NCI-H2029 (cell line): ENCODE results near the gene TOMM34.

Source experiments
- DNase-seq: peaks from one replicate; lab custom pipeline; 2025; lab: John Stamatoyannopoulos, UW

Gene TOMM34, protein sequence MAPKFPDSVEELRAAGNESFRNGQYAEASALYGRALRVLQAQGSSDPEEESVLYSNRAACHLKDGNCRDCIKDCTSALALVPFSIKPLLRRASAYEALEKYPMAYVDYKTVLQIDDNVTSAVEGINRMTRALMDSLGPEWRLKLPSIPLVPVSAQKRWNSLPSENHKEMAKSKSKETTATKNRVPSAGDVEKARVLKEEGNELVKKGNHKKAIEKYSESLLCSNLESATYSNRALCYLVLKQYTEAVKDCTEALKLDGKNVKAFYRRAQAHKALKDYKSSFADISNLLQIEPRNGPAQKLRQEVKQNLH

DNA sequence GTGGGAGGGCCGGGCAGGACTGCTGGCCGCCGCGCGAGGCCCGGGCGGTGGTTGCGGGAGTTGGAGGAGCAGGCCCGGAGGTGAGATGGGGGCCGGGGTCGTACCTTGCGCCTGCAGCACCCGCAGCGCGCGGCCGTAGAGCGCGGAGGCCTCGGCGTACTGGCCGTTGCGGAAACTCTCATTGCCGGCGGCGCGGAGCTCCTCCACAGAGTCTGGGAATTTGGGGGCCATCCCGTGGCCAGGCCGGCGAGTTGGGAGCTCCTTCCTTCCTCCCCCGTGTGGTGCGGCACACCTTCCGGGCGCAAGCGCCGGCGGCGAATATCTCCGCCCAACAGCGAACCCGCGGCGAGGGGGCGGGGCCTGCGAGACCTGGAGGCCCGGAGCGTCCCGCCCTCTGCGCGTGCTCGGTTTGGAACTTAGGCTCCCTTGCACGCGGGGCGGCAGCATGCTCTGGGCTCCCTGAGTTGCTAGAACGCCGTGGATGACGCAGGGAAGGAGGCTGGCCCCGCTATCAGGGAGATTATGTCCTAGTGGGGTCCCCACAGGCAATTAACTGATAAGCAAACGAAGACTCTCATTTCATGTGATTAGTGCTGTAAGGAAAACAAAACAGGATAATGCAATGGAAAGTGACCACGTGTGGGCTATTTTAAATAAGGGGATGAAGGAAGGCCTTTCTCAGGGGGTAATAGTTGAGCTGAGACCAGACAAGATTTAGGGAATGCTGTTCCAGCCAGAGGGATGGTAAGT lies at the start of gene TOMM34:
TSS of gene TOMM34 (minus strand) at position 295 of the 750 bp plus-strand sequence. CDS start at position 231, 64 bp downstream.
- peak; percentile 94 for DNase-seq

DNA sequence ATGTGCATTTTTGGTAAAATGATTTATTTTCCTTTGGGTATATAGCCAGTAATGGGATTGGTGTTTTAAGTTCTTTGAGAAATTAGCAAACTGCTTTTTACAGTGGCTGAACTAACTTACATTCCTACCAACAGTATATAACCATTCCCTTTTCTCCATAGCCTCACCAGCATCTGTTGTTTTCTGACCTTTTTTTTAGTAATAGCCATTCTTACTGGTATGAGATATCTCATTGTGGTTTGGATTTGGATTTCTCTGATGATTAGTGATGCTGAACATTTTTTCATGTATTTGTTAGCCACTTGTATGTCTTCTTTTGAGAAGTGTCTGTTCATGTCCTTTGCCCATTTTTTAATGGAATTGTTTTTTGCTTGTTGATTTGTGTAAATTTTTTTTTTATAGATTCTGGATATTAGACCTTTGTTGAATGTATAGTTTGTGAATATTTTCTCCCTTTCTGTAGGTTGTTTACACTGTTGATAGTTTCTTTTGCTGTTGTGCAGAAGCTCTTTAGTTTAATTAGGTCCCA lies 48.4 kb upstream of the TOMM34 start:
- DNase-seq = no peak

DNA sequence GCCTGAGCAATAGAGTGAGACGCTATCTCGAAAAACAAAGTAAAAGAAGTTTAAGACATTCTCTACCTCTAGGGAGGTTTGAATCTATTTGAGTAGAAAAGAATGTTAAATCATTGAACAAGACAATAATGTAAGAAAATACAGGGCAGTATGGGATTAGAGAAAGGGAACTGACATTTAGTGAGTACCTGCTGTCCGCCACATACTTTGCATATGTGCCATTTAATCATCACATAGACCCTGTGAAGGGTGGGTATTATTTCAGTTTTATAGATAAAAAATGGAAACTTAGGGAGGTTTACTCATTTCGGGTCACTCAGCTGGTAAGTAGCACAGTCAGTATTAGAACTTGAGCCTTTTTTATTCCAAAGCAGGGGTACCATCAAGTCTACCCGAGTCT lies 37.5 kb upstream of the TOMM34 start:
- no peak for DNase-seq

DNA sequence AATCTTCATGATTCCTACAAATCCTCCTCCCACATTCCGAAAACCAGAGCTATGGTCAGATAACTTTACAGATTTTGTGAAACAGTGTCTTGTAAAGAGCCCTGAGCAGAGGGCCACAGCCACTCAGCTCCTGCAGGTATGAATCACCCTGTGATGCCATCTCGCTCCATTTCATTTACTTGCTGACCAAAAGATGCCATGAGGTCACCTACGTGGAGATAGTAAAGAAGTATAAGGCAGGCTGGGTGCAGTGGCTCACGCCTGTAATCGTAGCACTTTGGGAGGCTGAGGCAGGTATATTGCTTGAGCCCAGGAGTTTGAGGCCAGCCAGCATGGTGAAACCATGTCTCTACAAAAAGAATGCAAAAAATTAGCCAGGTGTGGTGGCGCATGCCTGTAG lies 37.0 kb upstream of the TOMM34 start:
- DNase-seq = no peak

DNA sequence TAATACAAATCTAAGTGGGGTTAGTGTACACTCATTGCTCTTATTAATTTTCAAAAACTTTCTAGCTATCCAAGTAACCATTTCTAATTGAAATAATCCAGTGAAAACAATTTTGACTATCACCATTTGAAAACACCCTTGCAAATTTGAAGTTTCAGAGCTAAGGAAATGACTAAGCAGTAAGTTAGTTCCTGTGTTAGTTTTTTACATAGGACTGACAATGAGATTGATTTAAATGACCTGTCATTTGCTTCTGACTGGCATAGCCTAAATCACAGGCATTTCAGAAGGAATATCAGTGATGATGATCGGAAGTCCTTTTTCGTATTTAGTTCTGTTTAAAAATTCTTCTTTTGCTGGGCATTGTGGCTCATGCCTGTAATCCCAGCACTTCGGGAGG lies 33.1 kb upstream of the TOMM34 start:
- DNase-seq = no peak

- no peak for DNase-seq
These were observed 30.8 kb upstream of the TOMM34 start for GRCh38 chr20:44990957-44991356.

DNA sequence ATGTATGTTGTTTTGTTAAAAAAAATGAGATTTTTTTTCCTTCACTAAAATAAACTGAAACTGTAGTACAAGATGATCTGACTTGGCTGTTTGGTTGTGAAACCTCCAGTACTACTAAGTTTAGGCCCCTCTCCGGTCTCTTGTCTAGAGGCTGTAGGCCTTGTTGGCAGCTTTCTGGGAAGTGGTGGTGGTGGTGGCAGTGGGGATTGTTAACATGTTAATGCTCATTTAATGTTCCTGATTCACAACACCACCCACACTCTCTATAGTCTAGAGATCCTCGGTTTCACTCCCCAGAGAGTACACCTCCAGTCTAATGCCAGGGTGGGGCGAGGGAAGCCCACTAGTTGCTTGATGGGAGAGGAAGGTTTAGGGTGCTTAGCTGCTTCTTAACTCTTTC lies 30.2 kb upstream of the TOMM34 start:
- DNase-seq = no peak

- DNase-seq = no peak
These were observed 28.5 kb upstream of the TOMM34 start for GRCh38 chr20:44988631-44989171.

- no peak for DNase-seq
These were observed 23.0 kb upstream of the TOMM34 start for GRCh38 chr20:44983093-44983674.

GRCh38 chr20:44981736-44982406 lies 21.7 kb upstream of the TOMM34 start:
- DNase-seq = no peak

DNA sequence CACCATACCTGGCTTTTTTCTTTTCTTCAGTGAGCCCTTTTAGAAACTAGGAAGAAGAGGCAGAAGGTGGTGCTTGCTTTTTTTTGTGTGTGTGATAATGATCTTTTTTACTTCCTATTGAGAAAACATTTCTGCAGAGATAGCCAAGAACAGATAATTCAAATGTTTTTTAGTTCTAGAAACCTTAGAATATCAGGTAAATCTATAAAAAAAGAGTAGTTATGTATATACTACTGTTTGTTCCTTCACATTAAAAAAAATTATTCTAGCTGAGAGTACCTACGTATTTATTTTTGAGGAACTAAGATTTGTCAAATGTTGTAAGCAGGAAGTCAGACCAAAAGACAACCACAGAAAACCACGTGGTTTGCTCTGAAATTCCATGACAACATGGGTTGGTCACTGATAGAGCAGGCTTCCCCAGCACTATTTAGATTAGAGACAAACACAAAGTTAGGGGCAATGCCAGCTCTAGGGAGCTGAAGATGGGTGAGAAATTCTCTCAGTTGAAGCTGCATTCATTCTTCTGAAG lies 19.0 kb upstream of the TOMM34 start:
- DNase-seq = no peak

GRCh38 chr20:44976698-44977097 lies 16.5 kb upstream of the TOMM34 start:
- DNase-seq = no peak

- DNase-seq = no peak
These were observed 12.9 kb upstream of the TOMM34 start for GRCh38 chr20:44973053-44973452.

DNA sequence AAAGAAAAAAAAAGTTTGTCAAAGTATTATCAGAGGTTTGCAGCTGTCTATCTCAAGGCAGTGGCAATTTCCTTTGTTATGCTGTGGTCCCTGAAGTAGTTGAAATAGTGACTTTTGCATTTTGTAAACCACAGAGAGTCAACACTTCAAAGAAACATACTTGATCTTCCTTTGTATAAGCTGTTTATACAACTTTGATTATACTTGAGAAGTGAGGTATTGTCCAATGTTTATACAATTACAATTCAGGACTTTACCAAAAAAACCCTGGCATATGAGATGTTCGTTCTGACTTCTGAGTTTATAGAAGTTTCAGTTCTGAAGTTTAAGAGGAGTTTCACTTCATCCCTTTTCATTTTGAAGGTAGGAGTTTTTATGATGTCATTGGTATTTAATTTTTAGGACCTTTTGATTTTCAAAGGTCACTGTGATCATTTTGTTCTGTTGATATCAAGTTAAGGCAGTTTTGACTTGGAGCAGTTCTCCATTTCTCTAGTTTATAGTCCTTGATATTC lies 10.1 kb upstream of the TOMM34 start:
- no peak for DNase-seq

- DNase-seq = no peak
These were observed 9.2 kb upstream of the TOMM34 start for GRCh38 chr20:44969300-44969894.

DNA sequence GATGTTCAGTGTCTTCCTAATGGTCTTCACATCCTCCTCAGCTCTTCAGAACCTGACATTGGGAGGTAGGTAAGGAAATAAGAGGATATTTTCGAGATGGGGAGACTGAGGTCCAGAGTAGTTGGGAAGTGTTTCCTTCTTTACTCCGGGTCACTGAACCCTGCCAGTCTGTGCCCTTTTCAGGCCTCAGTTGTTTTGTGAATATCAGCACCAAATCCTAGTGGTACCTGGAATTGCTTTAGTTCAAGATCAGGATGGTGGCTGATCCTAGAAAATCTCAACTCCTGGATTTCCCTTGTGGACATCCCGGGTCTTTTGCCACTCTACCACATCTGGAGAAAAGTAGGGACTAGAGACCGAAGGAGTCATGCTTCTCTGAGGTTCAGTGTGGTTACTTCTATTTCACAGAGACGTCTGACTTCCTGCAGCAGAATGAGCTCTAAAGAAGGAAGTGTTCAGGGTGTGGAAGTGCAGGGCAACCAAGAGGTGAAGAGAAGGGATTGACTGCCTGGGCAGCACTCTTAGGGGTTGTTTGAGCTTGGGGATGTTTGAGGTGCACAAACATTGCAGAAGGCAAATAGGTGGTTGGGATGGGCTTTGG lies 7.1 kb upstream of the TOMM34 start:
- no peak for DNase-seq

DNA sequence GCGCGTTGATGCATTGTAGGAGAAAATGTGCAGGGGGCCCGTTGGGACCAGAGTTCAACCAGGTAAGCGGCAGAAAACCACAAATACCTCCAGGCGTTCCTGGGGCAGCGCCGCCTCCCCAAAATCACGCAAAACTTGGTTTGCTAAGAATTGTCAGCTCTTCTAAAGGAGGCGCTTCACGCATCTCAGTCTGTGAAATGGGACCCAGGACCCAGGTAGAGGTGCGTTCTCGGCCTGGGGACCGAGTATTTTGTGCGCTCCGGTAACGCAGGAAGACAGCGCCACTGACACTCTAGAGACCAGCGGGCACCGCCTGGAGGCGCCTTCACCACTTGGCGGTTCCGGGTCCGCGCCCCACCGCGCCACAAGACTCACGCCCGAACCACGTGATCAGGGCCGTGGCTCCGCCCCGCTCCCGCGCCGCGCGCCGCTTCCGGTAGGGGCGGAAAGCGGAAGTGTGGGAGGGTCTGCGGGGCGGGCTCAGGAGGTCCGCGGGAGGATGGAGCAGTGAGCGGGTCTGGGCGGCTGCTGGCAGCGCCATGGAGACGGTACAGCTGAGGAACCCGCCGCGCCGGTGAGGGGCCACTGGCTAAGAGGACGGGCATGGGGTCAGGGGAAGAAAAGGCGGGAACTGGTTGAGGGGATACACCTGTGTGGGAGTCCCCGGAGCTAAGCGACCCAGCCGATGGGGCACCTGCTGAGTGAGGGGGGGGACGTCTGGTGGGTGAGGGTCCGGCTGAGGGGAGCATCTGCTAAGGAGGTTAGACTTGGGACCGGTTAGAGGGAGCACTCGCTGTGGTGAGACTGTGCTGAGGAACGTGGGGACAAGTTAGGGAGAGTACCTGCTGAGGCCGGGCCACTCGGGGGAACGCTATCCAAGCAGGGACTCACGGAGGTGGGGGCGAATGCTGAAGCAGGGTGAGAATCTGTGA lies 6.1 kb upstream of the TOMM34 start, which contains the start of gene STK4:
TSS of gene STK4 (plus strand) at position 483 of the 932 bp plus-strand sequence. CDS start at position 540, 57 bp downstream.
- DNase-seq = peak; percentile 93

DNA sequence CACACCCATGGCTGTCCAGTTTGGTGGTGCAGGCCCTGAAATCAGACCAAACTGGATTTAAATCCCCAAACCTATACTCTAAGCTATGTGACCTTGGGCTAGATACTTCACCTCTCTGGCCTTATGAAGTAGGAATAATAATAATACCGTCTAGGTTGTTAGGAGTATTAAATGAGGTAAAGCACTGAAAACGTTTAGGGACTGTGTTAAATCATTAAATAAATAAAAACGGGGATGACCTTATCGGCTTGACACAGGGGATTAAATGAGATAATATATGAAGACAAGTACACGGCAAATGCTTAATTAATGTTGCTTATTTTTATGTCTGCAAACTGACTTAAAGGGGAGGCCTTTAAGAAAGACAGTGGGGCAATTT lies 5.4 kb upstream of the TOMM34 start:
- no peak for DNase-seq
